K562 (cell line): Measurements from ENCODE around the gene IDH2. TPM values are rescaled to one million over a fixed set of nuclear protein-coding genes. Genes with fewer than 3 reads are reported as not detected.

ENCODE experiments used
- AFF1 ChIP-seq, 2 experiments: fragments of 450-650 bp; IDR thresholded peaks; 2 replicates each; pipeline ENCODE4 v1.6.1; 2018; ENCODE audit warnings: mild to moderate bottlenecking in 2 of 2, low read depth in 1 of 2; ENCODE audit not compliant: partially characterized antibody in 2 of 2
- ARID3A ChIP-seq: IDR thresholded peaks from 2 replicates; pipeline ENCODE4 v1.6.1; 2012; ENCODE audit warnings: low read depth, low read length, improper control_type of control experiment, borderline replicate concordance
- EGR1 ChIP-seq: fragments of 450-650 bp; conservative IDR thresholded peaks from 2 replicates; pipeline ENCODE4 v1.6.1; 2017; ENCODE audit warnings: mild to moderate bottlenecking
- ELF1 ChIP-seq: fragments of 200-800 bp; sonication (Bioruptor generic); IDR thresholded peaks from 2 replicates; pipeline ENCODE4 v1.6.1; 2016; ENCODE audit warnings: missing genetic modification characterization, missing compliant biosample characterization
- GABPB1 ChIP-seq: sonication (generic); formaldehyde crosslinking; IDR thresholded peaks from 2 replicates; pipeline ENCODE4 v1.8.0; 2022; ENCODE audit warnings: mild to moderate bottlenecking, missing genetic modification reagents
- KAT2B ChIP-seq: IDR thresholded peaks from one replicate; pipeline ENCODE4 v1.6.1; 2012; ENCODE audit warnings: low read depth, mild to moderate bottlenecking, control low read depth, inconsistent platforms, low read length, moderate library complexity
- MECOM ChIP-seq: fragments of 250-450 bp; sonication (Bioruptor Pico); IDR thresholded peaks from 2 replicates; pipeline ENCODE4 v1.8.0; 2022; ENCODE audit warnings: inconsistent platforms
- NCOA4 ChIP-seq: fragments of 450-650 bp; IDR thresholded peaks from 2 replicates; pipeline ENCODE4 v1.6.1; 2018; ENCODE audit warnings: mild to moderate bottlenecking; ENCODE audit not compliant: partially characterized antibody
- POLR2G ChIP-seq: fragments of 200-400 bp; formaldehyde crosslinking; IDR thresholded peaks from 2 replicates; pipeline ENCODE4 v1.6.1; 2017; ENCODE audit warnings: low read depth, mild to moderate bottlenecking, antibody characterized with exemption, low read length, moderate library complexity
- THAP12 ChIP-seq: fragments of 250-450 bp; sonication (Bioruptor Pico); IDR thresholded peaks from 2 replicates; pipeline ENCODE4 v1.9.0; 2021; ENCODE audit warnings: mild to moderate bottlenecking, inconsistent platforms
- VEZF1 ChIP-seq: fragments of 200-800 bp; sonication (Bioruptor generic); IDR thresholded peaks from 2 replicates; pipeline ENCODE4 v1.6.1; 2017; ENCODE audit warnings: missing genetic modification characterization, missing compliant biosample characterization
- ZNF449 ChIP-seq: fragments of 250-450 bp; sonication (Bioruptor Pico); IDR thresholded peaks from 2 replicates; pipeline ENCODE4 v1.8.0; 2022; ENCODE audit warnings: moderate library complexity, mild to moderate bottlenecking, inconsistent platforms
- ZNF57 ChIP-seq: fragments of 450-650 bp; formaldehyde crosslinking; IDR thresholded peaks from 2 replicates; pipeline ENCODE4 v1.4.0; 2020; ENCODE audit warnings: mild to moderate bottlenecking, moderate library complexity
- ZNF639 ChIP-seq, 2 experiments: fragments of 200-800 bp in 1 of 2; sonication (Bioruptor generic) in 1 of 2; sonication (generic) in 1 of 2; formaldehyde crosslinking in 1 of 2; IDR thresholded peaks in 1 of 2; conservative IDR thresholded peaks in 1 of 2; 2 replicates each; pipeline versions ENCODE4 v1.5.0 to v1.6.1; 2016 to 2020; ENCODE audit warnings: missing compliant biosample characterization in 1 of 2, missing genetic modification characterization in 1 of 2, missing genetic modification reagents in 1 of 2
- polyA plus RNA-seq, 8 experiments: library from polyadenylated mRNA; depleted of rRNA in 4 of 8; stranded (reverse) in 5 of 8; unstranded in 3 of 8; fragments of >200 nt; fragmentation: Nextera tagmentation in 2 of 8; fragmentation: Illumina TruSeq in 1 of 8; extraction: Ambion mirVana in 2 of 8; extraction: Trizol in 1 of 8; gene quantifications; 2 replicates each; pipeline versions ENCODE4 v1.2.1 to v1.2.3, GENCODE V29; 2011 to 2014; ENCODE audit warnings: inconsistent platforms in 1 of 8, missing spikeins in 1 of 8
- total RNA-seq, 7 experiments: library from RNA; depleted of rRNA in 6 of 7; stranded (reverse); fragments of >200 nt in 6 of 7; fragmentation: Illumina TruSeq in 2 of 7; extraction: Trizol in 2 of 7; gene quantifications; 2 replicates each; pipeline versions ENCODE4 v1.2.1 to v1.2.3, GENCODE V29; 2011 to 2021; ENCODE audit warnings: low replicate concordance in 1 of 7

IDH2 gene
- total and polyA plus RNA-seq, 9 of the 15 experiments (the other 6 are each of a cell fraction or from before 2014, with no cell fraction given), result 0.70 to 99.9 (median 59.2) TPM

- TF ChIP-seq VEZF1 (CRISPR knock-in tag) (peak; percentile 94), ELF1 (peak; percentile 69), MECOM (CRISPR knock-in tag) (0 out of 2 replicates have a peak, but pooled peaks have one; percentile 49), NCOA4 (peak; percentile 62), EGR1 (peak; percentile 75), GABPB1 (CRISPR knock-in tag) (no peak), ZNF57 (CRISPR knock-in tag) (no peak), AFF1 (IDR thresholded peaks at IDR 0.05; ENCODE audit: low read depth in 1 of 2, partially characterized antibody in 2 of 2) (peak; percentile 61 to 86), POLR2G (peak; percentile 7; the same call in 1 of the 2 replicates), THAP12 (CRISPR knock-in tag) (no peak), ZNF449 (CRISPR knock-in tag) (no peak), KAT2B (no peak), ZNF639 (CRISPR knock-in tag; conservative IDR thresholded peaks at IDR 0.05 in 1 of 2, IDR thresholded peaks at IDR 0.05 in 1 of 2) (peak in 1 of 2 experiments; percentile 69; a peak in 2 of 4 replicates), ARID3A (peak; percentile 48; the same call in 1 of the 2 replicates)
These were observed 40.2 kb downstream of the IDH2 start (continued) for GRCh38 chr15:90062023-90062442.
